WI38 (cell line): ENCODE data around the gene UPF2.

Experiments
- H3K4me3 ChIP-seq: 2 replicates; pipeline ENCODE4 v1.5.1; 2011; ENCODE audit warnings: low read depth, mild to moderate bottlenecking, control low read depth, low read length
- CTCF ChIP-seq: IDR thresholded peaks from 2 replicates; pipeline ENCODE4 v1.5.1; 2012; ENCODE audit warnings: low read depth, mild to moderate bottlenecking, control low read depth, low read length

UPF2 gene

GRCh38 chr10:11887381-11888227 is 155.0 kb downstream of the UPF2 start:
- TF ChIP-seq CTCF: no peak
- H3K4me3 ChIP-seq: no peak overlapping the region

- TF ChIP-seq CTCF: no peak
- H3K4me3 ChIP-seq: no peak overlapping the region
Measured at GRCh38 chr10:11886851-11887250, 155.8 kb downstream of the UPF2 start.

- TF ChIP-seq CTCF: no peak
- no peak overlapping the region for H3K4me3 ChIP-seq
Measured at GRCh38 chr10:11886138-11886474, 156.5 kb downstream of the UPF2 start.

- no peak for TF ChIP-seq CTCF
- no peak overlapping the region for H3K4me3 ChIP-seq
Measured at GRCh38 chr10:11885437-11886137, 157.0 kb downstream of the UPF2 start.

- no peak for TF ChIP-seq CTCF
- H3K4me3 ChIP-seq: no peak overlapping the region
Measured at GRCh38 chr10:11884706-11885423, 157.7 kb downstream of the UPF2 start.

GRCh38 chr10:11882646-11883375 is 159.8 kb downstream of the UPF2 start:
- H3K4me3 ChIP-seq: no peak overlapping the region
- TF ChIP-seq CTCF: no peak
